NCI-H69 (cell line): ENCODE measurements around the gene SUPT5H.

Experiments
- DNase-seq: peaks from one replicate; lab custom pipeline; 2025; lab: John Stamatoyannopoulos, UW

Gene SUPT5H

GRCh38 chr19:39520541-39521484 lies 75.4 kb downstream of the SUPT5H start:
- no peak for DNase-seq

- DNase-seq: no peak
These were observed 79.1 kb downstream of the SUPT5H start for GRCh38 chr19:39524495-39524894.

GRCh38 chr19:39525205-39525604 lies 79.8 kb downstream of the SUPT5H start:
- no peak for DNase-seq
